Activated CD4-positive, alpha-beta T cell treated with anti-CD3 and anti-CD28 coated beads, Interleukin-2, Interleukin-6, amounts not matched to agents 100 ng/mL and 50 ng/mL, durations not matched to agents 16 hours and 8 hours (primary cell): ENCODE data around the gene MXI1.

Experiments used
- DNase-seq: peaks from one replicate; pipeline ENCODE4 v3.0.0-alpha.2; 2020

MXI1 gene

DNA sequence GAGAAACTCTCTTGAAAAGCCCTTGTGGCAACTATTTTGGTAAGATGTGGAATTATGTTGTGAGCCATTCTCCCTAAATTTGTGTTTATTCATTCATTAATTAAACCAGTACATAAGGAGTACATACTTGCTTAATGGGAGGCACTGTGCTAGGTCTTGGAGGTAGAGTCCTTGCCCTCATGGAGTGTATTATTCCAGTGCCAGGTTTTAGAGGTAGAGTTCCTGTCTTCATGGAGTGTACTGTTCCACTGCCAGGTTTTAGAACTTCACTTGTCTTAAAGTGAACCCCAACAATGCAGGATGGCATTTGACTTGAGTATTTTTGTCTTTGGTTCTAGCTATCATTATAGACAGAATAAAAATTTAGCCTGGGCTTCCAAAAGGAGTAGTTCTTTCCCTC, 8.8 kb downstream of the MXI1 start:
- no peak for DNase-seq

DNA sequence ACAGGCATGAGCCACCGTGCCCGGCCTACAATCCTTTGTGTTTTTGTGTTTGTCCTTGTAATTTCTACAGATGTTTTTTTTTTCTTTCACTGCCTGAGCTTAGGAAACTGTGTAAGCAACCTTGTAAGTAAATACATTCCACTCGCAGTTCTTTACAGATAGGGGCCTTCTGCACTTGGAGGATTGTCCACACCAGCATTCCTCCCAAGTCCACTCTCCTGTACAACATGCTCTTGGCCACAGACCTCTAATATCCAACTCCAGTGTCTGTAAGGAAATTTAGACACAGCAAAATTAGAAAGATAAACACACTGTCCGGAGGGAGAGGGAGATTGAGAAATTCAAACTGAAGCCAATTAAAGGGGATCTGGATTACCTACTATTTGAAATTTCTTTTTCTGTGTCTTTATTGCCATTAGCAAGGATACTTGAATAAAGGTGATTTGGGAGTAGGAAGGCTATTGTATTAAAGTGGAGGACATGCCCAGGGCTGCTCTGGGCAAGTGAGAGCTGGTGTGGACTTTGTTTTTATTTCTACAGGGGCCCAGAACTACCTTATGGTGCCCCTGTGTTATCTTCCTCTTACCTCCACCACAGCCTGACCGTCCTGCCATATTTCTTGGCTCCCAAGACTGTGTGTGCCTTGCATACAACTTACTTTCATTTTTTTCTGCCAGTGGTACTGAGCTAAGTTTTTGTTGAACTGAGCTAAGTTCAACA, 9.7 kb downstream of the MXI1 start:
- DNase-seq = no peak

DNA sequence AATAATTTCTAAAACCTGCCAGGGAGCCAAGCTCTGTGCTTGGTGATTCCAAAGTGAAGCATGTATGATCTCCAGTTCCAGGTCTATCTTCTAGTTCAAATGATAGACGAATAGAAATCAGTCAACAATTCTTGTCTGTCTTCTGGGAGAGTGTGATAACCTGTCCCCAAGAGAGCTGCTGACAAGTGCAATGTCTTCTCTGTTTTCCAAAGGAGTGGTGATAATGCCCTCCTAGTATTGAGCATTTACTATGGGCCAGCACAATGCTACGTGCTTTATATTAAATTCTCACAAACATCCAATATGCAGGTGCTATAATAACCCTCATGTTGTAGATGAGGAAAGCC, 10.2 kb downstream of the MXI1 start:
- DNase-seq = no peak

DNA sequence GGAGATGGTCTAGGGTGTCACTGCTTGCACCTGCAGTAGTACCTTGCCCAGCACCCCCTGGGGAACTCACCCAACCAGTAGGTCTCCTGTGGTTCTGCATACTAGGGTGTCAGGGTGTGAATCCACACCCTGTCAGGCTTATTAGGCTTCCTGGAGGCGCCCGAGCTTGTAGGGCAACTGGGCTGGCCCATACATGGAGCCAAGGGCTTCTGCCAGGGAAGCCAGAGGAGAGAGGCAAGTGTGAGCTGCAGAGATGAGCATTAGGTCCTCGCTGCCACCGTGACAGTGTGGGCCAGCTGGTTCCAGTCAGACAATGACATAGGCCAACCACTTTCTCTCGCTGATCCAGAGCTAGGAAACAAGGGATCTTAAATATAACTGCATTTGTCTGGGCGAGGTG, 11.2 kb downstream of the MXI1 start:
- no peak for DNase-seq

DNA sequence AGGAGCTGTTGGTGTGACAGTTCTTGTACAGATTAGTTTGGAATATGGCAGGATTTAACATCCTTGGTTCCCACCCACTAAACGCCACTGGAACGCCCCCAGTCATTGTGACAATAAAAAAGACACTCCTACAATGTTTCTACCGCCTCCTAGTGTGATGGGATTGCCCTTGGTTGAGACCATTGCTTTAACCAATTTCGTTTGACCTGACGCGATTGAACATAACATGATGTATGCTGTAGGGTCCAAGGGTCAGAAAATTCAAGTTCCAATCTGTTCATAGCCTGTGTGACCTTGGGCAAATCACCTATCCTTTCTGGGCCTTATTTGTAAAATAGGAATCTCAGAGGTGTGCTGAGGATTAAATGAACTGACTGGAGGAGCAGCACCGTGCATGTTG, 12.5 kb downstream of the MXI1 start:
- no peak for DNase-seq

DNA sequence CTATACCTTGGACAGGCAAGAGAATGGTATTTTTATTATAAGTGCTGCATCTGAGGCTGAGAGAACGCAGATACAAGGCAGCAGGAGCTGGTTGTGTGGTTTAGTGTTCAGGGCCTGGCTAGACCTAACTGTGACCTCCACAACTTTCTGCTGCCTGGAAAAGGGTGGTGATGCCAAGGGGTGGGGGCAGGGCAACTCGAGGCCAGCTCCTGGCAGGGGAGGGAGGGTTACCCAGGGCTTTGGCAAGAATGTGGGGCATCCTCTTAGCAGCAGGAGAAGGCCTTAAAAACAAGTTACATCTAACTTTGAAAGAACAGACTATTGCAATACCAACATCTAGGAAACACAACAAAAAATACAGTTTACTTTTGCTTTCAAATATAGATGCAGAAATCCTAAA, 13.0 kb downstream of the MXI1 start:
- no peak for DNase-seq

DNA sequence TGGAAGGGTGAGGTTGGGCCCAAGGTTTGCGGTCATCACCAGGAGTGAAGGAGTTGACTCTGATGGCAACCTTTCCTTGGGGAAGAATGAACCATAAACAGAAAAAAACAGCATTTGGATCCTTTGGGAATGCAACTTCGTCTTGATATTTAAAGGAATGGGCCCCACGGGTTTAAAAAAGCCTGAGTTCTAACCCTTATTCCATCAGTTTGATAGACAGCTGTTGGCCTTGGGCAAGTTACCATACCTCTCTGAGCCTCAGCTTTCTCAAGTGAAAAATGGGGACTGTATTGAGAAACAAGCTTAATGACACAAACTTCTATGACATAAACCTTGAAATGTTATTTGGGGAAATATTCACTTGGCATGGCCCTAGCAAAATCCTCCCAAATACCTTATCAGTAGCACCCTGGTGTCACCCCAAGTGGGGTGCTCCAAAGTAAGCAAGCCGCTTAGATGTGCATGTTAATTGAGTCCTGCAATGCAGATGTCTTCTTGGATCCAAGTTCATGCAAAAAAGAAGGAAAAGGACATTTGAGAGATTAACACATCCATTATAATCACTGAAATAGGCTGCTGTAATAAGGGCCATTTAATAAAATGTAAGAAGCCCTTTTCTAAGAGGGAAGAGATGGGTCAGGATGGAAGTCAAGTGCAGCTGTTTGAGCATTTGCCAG, 13.8 kb downstream of the MXI1 start:
- DNase-seq = no peak

- DNase-seq = peak; percentile 86
Measured at GRCh38 chr10:110221721-110222261, 14.4 kb downstream of the MXI1 start.

- DNase-seq = no peak
Measured at GRCh38 chr10:110222641-110223297, 15.4 kb downstream of the MXI1 start.

DNA sequence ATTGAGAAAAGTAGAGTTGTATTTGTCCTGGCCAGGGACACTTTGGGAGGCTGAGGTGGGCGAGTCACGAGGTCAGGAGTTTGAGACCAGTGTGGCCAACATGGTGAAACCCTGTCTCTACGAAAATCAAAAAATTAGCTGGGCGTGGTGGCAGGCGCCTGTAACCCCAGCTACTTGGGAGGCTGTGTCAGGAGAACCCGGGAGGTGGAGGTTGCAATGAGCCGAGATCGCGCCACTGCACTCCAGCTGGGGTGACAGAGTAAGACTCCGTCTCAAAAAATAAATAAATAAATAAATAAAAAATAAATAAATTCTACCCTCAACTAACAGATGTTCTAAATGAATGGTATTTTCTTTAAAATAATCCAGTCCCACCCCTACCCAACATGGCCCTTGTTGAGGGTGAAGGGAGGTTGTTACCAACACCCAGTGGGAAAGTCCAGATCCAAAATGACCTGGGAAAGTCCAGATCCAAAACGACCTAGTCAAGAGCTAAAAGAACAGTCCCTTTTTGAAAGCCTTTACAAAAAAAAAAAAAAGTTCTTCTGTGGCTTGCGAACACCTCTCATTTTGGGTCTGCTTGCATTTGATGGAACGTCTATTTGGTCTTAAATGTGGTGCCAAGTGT, 16.0 kb downstream of the MXI1 start:
- DNase-seq = no peak

DNA sequence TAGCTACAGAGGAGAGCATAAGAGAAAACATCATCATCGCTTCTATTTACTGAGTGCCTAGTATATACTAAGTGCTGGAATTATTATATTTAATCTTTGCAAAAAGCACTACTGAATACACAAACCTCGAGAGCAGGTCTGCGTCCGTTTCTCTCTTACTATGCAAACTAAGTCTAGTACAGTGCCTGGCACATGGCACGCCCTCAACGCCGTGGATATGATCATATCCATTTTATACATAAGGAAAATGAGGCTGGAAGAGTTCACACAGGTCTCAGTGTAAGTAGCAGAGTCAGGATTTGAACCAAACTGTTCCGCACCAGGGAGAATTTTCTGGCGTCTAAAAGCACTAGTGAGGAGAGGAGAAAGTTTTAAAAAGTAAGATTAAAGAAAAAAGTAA, 17.6 kb downstream of the MXI1 start:
- DNase-seq = no peak

DNA sequence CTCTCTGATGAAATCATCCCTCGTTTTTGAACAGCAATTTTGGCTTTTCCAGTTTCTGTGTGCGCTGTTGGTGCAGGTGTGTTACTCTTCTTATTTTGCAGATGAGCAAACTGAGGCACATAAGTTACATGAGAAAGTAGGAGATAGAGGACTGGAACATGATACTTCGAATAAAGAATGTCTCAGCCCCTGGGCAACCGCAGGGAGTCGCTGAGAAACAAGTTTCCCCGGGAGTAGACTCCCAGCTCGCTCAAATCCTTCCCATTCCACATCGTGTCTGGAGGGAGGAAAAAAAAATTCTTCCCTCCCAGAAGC, 18.0 kb downstream of the MXI1 start:
- no peak for DNase-seq

DNA sequence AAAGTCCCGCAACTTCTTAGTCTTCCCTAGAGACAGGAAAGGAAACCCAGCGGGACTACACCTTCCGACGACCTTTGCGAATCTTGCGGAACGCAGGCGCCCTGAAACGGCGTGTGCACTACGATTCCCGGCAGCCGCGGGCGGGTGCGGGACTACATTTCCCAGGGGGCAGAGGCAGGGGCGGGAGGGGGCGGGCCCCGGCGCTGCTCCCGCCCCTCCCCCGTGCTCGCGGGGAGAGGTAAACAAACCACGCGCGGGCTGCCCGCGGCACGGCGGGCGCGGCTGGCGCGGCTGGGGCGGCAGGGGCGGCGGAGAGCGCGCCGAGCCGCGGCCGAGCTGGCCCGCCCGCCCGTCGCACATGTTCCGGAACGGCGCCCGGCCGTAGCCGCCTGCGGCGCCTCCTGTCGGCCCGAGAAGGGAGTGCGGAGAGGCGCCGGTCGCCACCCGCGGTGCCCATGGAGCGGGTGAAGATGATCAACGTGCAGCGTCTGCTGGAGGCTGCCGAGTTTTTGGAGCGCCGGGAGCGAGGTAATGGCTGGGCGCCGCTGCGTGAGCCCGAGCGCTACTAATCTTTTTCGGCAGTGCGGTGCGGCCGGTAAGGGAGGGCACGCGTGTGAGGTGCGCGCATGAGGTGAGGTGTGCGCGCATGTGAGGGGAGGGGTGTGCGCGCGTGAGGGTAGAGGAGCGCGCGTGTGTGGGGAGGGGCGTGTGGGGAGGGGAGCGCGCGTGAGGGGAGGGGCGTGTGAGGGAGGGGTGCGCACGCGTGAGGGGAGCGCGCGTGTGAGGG, 18.5 kb downstream of the MXI1 start:
- peak; percentile 93 for DNase-seq

DNA sequence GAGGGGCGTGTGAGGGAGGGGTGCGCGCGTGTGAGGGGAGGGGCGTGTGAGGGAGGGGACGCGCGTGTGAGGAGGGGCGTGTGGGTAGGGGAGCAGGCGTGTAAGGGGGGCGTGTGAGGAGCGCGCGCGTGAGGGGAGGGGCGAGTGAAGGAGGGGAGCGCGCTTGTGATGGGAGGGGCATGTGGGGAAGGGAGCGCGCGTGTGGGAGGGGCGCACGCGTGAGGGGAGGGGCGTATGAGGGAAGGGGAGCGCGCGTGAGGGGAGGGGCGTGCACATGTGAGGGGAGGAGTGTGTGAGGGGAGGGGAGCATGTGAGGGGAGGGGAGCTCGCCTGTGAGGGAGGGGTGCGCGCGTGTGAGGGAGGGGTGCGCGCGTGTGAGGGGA, 19.1 kb downstream of the MXI1 start:
- peak; percentile 86 for DNase-seq

DNA sequence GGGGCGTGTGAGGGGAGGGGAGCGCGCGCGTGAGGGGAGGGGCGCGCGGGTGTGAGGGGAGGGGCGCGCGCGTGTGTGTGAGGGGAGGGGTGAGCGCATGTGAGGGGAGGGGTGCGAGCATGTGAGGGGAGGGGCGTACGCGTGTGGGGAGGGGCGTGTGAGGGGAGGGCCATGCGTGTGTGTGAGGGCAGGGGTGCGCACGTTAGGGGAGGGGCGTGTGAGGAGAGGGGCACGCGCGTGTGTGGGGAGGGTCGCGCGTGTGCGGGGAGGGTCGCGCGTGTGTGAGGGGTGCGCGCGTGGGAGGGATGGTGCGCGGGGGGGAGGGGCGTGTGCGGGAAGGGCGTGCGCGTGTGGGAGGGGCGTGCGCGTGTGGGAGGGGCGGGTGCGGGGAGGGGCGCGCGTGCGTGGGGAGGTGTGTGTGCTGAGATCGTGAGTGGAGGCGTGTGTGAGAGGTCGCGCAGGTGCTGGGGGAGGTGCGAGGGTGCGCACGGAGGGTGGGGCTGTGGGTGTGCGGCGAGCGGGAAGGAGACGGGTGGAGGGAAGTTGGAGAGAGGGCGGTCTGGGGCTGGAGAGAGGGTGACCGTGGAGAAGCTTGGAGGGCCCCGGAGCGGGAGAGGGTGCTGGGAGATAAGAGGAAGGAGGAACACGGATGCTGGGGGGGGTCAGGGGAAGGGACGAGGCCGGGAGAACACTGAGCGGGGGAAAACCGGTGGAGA, 19.7 kb downstream of the MXI1 start:
- DNase-seq = peak; percentile 47

DNA sequence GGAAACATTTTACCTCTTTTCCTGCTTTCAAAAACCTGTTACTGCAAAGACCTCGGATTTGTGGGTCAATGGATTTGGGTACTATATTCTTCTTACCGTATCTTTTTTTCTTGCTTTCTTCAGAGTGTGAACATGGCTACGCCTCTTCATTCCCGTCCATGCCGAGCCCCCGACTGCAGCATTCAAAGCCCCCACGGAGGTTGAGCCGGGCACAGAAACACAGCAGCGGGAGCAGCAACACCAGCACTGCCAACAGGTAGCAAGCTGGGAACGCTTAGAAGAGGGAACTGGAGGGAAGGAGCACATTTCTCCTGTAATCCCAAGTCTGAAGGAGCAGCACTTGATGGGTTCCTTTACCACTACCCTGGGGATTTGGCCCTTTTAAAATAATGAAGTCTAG, 20.7 kb downstream of the MXI1 start:
- no peak for DNase-seq

DNA sequence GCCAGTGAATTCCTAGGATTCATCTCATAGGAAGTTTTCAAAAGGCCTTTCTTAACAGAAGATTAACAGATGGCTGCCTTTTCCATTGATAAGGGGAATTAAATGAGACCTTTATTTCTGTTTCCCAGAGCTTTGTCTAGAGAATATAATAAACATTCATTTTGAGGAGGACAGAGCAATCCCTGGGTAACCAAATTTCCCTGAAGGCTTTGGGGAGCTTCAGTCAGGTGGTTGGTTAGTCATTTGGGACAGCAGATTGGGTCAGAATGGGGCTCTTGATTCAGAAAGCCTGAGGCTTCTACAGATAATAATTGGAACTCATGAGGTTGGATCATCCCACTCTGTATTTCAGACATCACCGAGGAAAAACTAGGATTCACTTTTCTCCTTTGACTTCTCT, 21.8 kb downstream of the MXI1 start:
- no peak for DNase-seq

DNA sequence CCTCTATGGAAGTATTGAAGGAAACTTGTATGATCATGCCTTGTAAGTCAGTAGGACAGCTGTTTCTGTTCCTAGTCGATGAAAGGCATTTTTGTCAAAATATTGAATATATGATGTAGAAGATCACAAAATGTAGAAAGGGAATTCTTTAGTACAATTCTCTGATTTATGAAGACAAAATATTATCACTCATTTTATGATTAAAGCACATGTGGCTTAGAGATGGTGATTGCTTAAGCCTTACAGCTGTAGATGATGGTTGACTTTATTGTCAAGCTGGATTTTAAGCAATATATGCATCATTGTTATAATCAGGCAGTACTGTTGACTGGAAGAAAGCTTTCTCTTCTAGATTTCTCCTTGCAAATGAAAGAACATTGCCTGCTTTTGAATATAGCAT, 26.4 kb downstream of the MXI1 start:
- no peak for DNase-seq

- DNase-seq = no peak
Measured at GRCh38 chr10:110237894-110238480, 30.6 kb downstream of the MXI1 start.

DNA sequence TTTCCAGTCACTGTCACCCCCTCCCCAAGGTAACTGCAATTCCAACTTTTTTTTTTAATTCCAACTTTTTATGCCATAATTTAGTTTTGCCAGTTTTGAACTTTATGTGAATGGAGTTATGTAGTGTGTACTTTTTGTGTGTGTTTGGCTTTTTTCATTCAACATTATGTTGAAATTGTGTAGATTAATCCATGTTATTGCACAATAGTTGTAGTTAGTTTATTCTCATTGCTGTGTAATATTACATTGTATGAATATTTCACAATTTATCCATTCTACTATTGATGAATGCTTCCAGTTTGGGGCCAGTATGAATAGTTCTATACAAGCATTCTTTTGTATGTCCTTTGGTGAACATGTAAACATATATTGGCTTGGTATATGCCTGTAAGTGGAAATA, 32.5 kb downstream of the MXI1 start:
- no peak for DNase-seq

GRCh38 chr10:110241407-110241806, 34.0 kb downstream of the MXI1 start:
- no peak for DNase-seq

DNA sequence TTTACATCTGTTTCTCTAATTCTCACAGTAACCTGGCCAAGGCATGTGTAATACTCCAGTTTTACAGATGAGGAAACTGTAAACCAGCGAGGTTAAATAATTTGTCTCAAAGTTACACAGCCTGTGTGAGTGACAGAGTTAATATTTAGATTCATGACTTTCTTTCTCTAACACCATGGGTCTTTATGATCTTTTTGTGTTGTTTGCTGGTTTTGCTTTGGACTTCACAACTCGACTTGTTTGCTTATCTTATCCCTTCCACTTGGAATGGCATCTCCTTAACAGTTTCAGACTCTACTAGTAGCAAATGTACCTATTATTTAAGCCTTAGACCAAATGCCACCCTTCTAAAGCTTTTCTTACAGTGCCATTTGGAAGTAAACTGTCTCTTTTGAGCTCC, 34.4 kb downstream of the MXI1 start:
- no peak for DNase-seq
